Psoas muscle (tissue), 8 donors: Measurements from ENCODE around the gene CCRL2. TPM values are rescaled to one million over a fixed set of nuclear protein-coding genes. Genes with fewer than 3 reads are reported as not detected.
A peak's percentile ranks its signal among the peaks of the same experiment; 100 is the strongest.

Source experiments
- ATAC-seq, 4 donors: fragments of 200-7000 bp; cut with Tn5 transposase; one replicate each; pipeline ENCODE4 v1.9.1; 2020; ENCODE audit warnings: moderate library complexity in 3 of 4, mild to moderate bottlenecking in 2 of 4
- DNase-seq, 2 donors: peaks; one replicate each; pipeline ENCODE4 v3.0.0-alpha.2; 2020
- H3K27ac ChIP-seq: fragments of 200-600 bp; one replicate; pipeline ENCODE4 v1.8.0; 2022
- H3K27me3 ChIP-seq, 3 donors: fragments of 200-600 bp in 1 of 3; one replicate each; pipeline versions ENCODE4 v1.6.1 to v1.8.0; 2013 to 2022; ENCODE audit warnings: low read length in 2 of 3, mild to moderate bottlenecking in 2 of 3, moderate library complexity in 1 of 3; ENCODE audit not compliant: insufficient read depth in 3 of 3
- H3K36me3 ChIP-seq, 2 donors: fragments of 200-600 bp in 1 of 2; one replicate each; pipeline versions ENCODE4 v1.6.1 to v1.8.0; 2013 to 2022; ENCODE audit warnings: low read depth in 1 of 2, mild to moderate bottlenecking in 1 of 2, moderate library complexity in 1 of 2; ENCODE audit not compliant: insufficient read depth in 1 of 2
- H3K4me1 ChIP-seq: fragments of 200-600 bp; one replicate; pipeline ENCODE4 v1.8.0; 2022
- H3K4me3 ChIP-seq: fragments of 200-600 bp; one replicate; pipeline ENCODE4 v1.8.0; 2022; ENCODE audit warnings: mild to moderate bottlenecking
- H3K9me3 ChIP-seq: fragments of 200-600 bp; one replicate; pipeline ENCODE4 v1.8.0; 2022
- CTCF ChIP-seq: fragments of 200-600 bp; IDR thresholded peaks from one replicate; pipeline ENCODE4 v1.8.0; 2022; ENCODE audit warnings: antibody characterized with exemption
- WGBS, 3 donors: extraction: QIAGEN DNeasy Blood & Tissue Kit; methylation state at CpG; one replicate each; pipeline versions ENCODE4 v1.1.6 to v1.1.7; 2013; 5-methylcytosine and 5-hydroxymethylcytosine counted together
- intact Hi-C, 2 donors: fragments of 100-400 bp; cut with DNase I; formaldehyde crosslinking; loops; one replicate each; pipeline versions ENCODE4 v1.11.0 to v1.14.2; 2022
- polyA plus RNA-seq, 3 donors: library from polyadenylated mRNA; stranded (reverse); fragments of 200-250 nt; gene quantifications; one replicate each; pipeline ENCODE4 v1.2.3, GENCODE V29; 2013
- total RNA-seq, 4 donors: library from RNA; stranded (reverse); fragmentation: NEBNext Ultra II Directional in 2 of 4; extraction: Animal tissue kit (Norgen Biotek cat#: 25700) in 2 of 4; gene quantifications; one replicate each; pipeline versions ENCODE4 v1.2.1 to v1.2.4, GENCODE V29; 2021 to 2023
- donor health status: healthy with polysubstance abuse.
- donor health status: DM: no; HTN: no; CAD: no; lungs with moderate emphysema.
- donor health status: Bipolar disorder and iron deficiency.
- donor health status: healthy.
- donor health status: DM: yes; HTN: yes; CAD: no.
- donor health status: DM: no; HTN: no; CAD: no.
- donor health status: DM: no; HTN: no; CAD: no.
- donor health status: DM: yes; HTN: yes; CAD: no.

CCRL2 gene
- total and polyA plus RNA-seq, 7 donors = 0.55 to 1.8 (median 1.1) TPM

- WGBS, 3 donors = 50 to 66% (median 52%) methylated on average over 5 of the region's 5 CpGs
- H3K36me3 ChIP-seq = no peaks in the 10 kb centered on the region
- DNase-seq = no peak
- H3K4me3 ChIP-seq = no peak overlapping the region
- H3K9me3 ChIP-seq = no peaks in the 10 kb centered on the region
- peaks cover 0 to 4% (median 2%) of the 10 kb centered on the region in 3 donors for H3K27me3 ChIP-seq
- ATAC-seq = no peak
- no peaks in the 10 kb centered on the region for H3K4me1 ChIP-seq
- TF ChIP-seq CTCF = no peak
- intact Hi-C loops = loop anchor here in 1 of 2 donors (10.0 kb wide), 1 partner anchor 253 kb away; no protein-coding TSS in a partner anchor
- no peak overlapping the region for H3K27ac ChIP-seq
Measured at GRCh38 chr3:46367811-46368210, 39.2 kb upstream of the CCRL2 start.

GRCh38 chr3:46368569-46368968 is 38.5 kb upstream of the CCRL2 start:
- no peaks in the 10 kb centered on the region for H3K4me1 ChIP-seq
- no peak for TF ChIP-seq CTCF
- WGBS, 3 donors = 52 to 72% (median 53%) methylated on average over 7 of the region's 7 CpGs
- no peak overlapping the region for H3K4me3 ChIP-seq
- no peak overlapping the region for H3K27ac ChIP-seq
- DNase-seq (peak; percentile 39 to 74), ATAC-seq (peak in 3 of 4 donors; percentile 42 to 64 (median 48))
- no peaks in the 10 kb centered on the region for H3K36me3 ChIP-seq
- intact Hi-C loops = loop anchor here in 1 of 2 donors (10.0 kb wide), 1 partner anchor 254 kb away; no protein-coding TSS in a partner anchor
- no peaks in the 10 kb centered on the region for H3K9me3 ChIP-seq
- peaks cover 0 to 4% (median 2%) of the 10 kb centered on the region in 3 donors for H3K27me3 ChIP-seq

- intact Hi-C loops = loop anchor here in 1 of 2 donors (10.0 kb wide), 1 partner anchor 254 kb away; no protein-coding TSS in a partner anchor
- H3K27me3 ChIP-seq = peaks cover 0 to 4% (median 2%) of the 10 kb centered on the region in 3 donors
Measured at GRCh38 chr3:46369151-46369550, 37.9 kb upstream of the CCRL2 start.

GRCh38 chr3:46369675-46370132 is 37.4 kb upstream of the CCRL2 start:
- DNase-seq = no peak
- TF ChIP-seq CTCF = no peak
- ATAC-seq = no peak
- Histone ChIP-seq H3K36me3 (no peaks in the 10 kb centered on the region), H3K4me3 (no peak overlapping the region), H3K27me3 (peaks cover 0 to 4% (median 2%) of the 10 kb centered on the region in 3 donors), H3K9me3 (no peaks in the 10 kb centered on the region), H3K27ac (no peak overlapping the region), H3K4me1 (no peaks in the 10 kb centered on the region)
- WGBS, 3 donors = 69 to 85% (median 75%) methylated on average over 6 of the region's 6 CpGs
- intact Hi-C loops = loop anchor here in 1 of 2 donors (10.0 kb wide), 1 partner anchor 255 kb away; no protein-coding TSS in a partner anchor

More at GRCh38 chr3:46369151-46369550, 37.9 kb upstream of the CCRL2 start:
- no peak overlapping the region for H3K4me3 ChIP-seq
- H3K27ac ChIP-seq = no peak overlapping the region
- no peaks in the 10 kb centered on the region for H3K4me1 ChIP-seq
- no peaks in the 10 kb centered on the region for H3K9me3 ChIP-seq
- 92 to 96% (median 92%) methylated on average over 4 of the region's 4 CpGs for WGBS, 3 donors
- DNase-seq = no peak
- H3K36me3 ChIP-seq = no peaks in the 10 kb centered on the region
- ATAC-seq = no peak
- no peak for TF ChIP-seq CTCF
